ENCODE results near the gene OR4C6. TPM values are rescaled to one million over a fixed set of nuclear protein-coding genes. Genes with fewer than 3 reads are reported as not detected.

The OR4C6 gene
- total RNA-seq (not detected), polyA plus RNA-seq (not detected)
- long read RNA-seq, donor 1, result 0 reads
- long read RNA-seq, donor 2, result 0 reads
- long read RNA-seq, donor 3, result 0 reads

DNA sequence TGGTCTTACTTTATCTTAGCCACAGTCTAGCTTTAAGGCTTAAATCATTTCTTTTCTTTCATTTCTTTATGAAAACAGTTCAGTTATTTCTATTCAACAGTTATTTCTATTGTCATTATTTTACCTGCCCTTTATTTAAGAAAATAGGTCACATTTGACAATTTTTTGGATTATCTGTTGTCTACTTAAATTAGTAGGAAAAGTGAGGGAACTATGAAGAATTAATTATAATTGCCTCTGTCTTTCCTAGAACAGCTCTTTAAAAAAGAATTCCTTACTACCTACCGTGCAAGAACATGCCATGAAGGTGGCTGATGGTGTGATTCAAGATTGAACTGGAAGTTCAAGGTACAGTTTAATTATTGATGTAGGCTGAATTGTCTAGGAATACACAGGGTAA lies at the start of gene OR4C6:
Gene OR4C6 (plus strand): TSS at position 301 of the 400 bp plus-strand sequence. CDS start 2,966 bp downstream, outside the sequence.
- H3K27ac ChIP-seq, result no peak within 1 kb of the TSS
- TF ChIP-seq, protein P1, sequence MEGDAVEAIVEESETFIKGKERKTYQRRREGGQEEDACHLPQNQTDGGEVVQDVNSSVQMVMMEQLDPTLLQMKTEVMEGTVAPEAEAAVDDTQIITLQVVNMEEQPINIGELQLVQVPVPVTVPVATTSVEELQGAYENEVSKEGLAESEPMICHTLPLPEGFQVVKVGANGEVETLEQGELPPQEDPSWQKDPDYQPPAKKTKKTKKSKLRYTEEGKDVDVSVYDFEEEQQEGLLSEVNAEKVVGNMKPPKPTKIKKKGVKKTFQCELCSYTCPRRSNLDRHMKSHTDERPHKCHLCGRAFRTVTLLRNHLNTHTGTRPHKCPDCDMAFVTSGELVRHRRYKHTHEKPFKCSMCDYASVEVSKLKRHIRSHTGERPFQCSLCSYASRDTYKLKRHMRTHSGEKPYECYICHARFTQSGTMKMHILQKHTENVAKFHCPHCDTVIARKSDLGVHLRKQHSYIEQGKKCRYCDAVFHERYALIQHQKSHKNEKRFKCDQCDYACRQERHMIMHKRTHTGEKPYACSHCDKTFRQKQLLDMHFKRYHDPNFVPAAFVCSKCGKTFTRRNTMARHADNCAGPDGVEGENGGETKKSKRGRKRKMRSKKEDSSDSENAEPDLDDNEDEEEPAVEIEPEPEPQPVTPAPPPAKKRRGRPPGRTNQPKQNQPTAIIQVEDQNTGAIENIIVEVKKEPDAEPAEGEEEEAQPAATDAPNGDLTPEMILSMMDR (IDR thresholded peaks at IDR 0.05), result no peak
- no peak for TF ChIP-seq POLR2A (IDR thresholded peaks at IDR 0.05)
- H3K9me3 ChIP-seq, result no peaks in the 10 kb centered on the region
- no peak for DNase-seq
- H3K27me3 ChIP-seq, result no peaks in the 10 kb centered on the region
- H3K36me3 ChIP-seq, result no peaks in the 10 kb centered on the region
- H3K4me3 ChIP-seq, result no peak within 1 kb of the TSS
- WGBS, 4 donors, result 57 to 77% (median 64%) methylated on average over 1 of the region's 1 CpG
- intact Hi-C loops (cut with DNase I), result loop anchor here in 1 of 10 donors (10.0 kb wide), 1 partner anchor 77 kb away; no protein-coding TSS in a partner anchor
- no peaks in the 10 kb centered on the region for H3K4me1 ChIP-seq
- ATAC-seq, result no peak

DNA sequence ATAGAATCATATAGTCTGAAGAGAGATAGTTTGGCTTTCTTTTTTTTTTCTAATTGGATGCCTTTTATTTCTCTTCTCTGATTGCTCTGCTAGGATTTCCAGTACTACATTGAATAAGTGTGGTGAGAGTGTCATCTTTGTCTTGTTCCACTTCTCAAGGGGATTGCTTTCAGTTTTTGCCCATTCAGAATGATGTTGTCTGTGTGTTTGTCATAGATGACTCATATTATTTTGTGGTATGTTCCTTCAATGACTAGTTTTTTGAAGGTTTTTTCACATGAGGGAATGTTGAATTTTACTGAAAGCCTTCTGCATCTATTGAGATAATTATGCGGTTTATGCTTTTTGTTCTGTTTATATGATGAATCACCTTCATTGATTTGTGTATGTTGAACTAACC lies 37.5 kb upstream of the OR4C6 start:
- Histone ChIP-seq H3K4me3 (no peak overlapping the region), H3K36me3 (no peaks in the 10 kb centered on the region), H3K27ac (no peak overlapping the region), H3K27me3 (no peaks in the 10 kb centered on the region), H3K4me1 (no peaks in the 10 kb centered on the region), H3K9me3 (peaks cover 0 to 28% (median 0%) of the 10 kb centered on the region in 12 donors)
- ATAC-seq, result no peak
- TF ChIP-seq, protein P1 (IDR thresholded peaks at IDR 0.05), result no peak
- TF ChIP-seq POLR2A (IDR thresholded peaks at IDR 0.05), result no peak
- intact Hi-C loops (cut with DNase I), result no loop called here
- 67 to 78% (median 77%) methylated on average over 1 of the region's 1 CpG for WGBS, 4 donors
- DNase-seq, result no peak

- Histone ChIP-seq H3K27me3 (peaks cover 0 to 3% (median 0%) of the 10 kb centered on the region in 9 donors), H3K4me3 (no peak within 1 kb of the TSS), H3K4me1 (no peaks in the 10 kb centered on the region), H3K36me3 (no peaks in the 10 kb centered on the region), H3K27ac (no peak within 1 kb of the TSS), H3K9me3 (peaks cover 0 to 19% (median 0%) of the 10 kb centered on the region in 12 donors)
- ATAC-seq (no peak), DNase-seq (no peak)
- intact Hi-C loops (cut with DNase I), result no loop called here
- WGBS, 4 donors, result 34 to 53% (median 44%) methylated on average over 3 of the region's 3 CpGs
- TF ChIP-seq, protein P1 (IDR thresholded peaks at IDR 0.05), result no peak
- no peak for TF ChIP-seq POLR2A (IDR thresholded peaks at IDR 0.05)
Measured at GRCh38 chr11:55634813-55635212, 27.2 kb upstream of the OR4C6 start, which contains the start of gene OR4P4. Gene OR4P4 (plus strand): TSS chr11:55635113.

DNA sequence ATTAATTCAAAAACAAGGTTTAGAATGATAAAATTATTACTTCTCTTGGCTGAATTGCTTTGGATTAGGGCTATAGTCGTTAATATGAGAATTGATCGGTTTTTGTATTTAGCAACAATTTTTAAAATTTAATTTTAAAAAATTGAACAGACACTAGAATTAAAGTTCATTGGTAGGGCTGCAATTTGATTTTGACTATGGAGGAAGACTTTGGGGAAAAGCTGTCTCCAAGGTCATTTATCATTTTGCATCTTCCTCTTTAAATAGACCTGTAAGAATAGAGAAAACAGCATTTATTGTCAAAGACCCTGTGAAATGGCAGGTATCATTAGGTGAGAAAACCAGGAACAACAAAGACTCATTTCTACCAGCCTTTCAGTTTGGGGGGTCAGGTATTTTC lies 14.0 kb upstream of the OR4C6 start, which contains the start of gene OR4S2:
Gene OR4S2 (plus strand): TSS at position 301 of the 400 bp plus-strand sequence. CDS start 2,577 bp downstream, outside the sequence.
- H3K36me3 ChIP-seq, result no peaks in the 10 kb centered on the region
- no peak within 1 kb of the TSS for H3K4me3 ChIP-seq
- H3K4me1 ChIP-seq, result no peaks in the 10 kb centered on the region
- ATAC-seq (no peak), DNase-seq (no peak)
- H3K27ac ChIP-seq, result no peak within 1 kb of the TSS
- peaks cover 0 to 3% (median 0%) of the 10 kb centered on the region in 9 donors for H3K27me3 ChIP-seq
- TF ChIP-seq POLR2A (IDR thresholded peaks at IDR 0.05), result no peak
- TF ChIP-seq, protein P1 (IDR thresholded peaks at IDR 0.05), result no peak
- peaks cover 0 to 19% (median 0%) of the 10 kb centered on the region in 12 donors for H3K9me3 ChIP-seq
- 61 to 74% (median 73%) methylated on average over 2 of the region's 2 CpGs for WGBS, 4 donors
- intact Hi-C loops (cut with DNase I), result loop anchor here in 1 of 10 donors (10.0 kb wide), 1 partner anchor 63 kb away; no protein-coding TSS in a partner anchor

Measured in heart left ventricle (tissue), 16 donors.